HG02852 (cell line): ENCODE results near the gene CAV2.

Experiments
- ATAC-seq: cut with Tn5 transposase; IDR thresholded peaks from one replicate; pipeline ENCODE4 v1.9.1; 2021; ENCODE audit warnings: mild to moderate bottlenecking, moderate library complexity; ENCODE audit not compliant: unreplicated experiment

Gene CAV2

DNA sequence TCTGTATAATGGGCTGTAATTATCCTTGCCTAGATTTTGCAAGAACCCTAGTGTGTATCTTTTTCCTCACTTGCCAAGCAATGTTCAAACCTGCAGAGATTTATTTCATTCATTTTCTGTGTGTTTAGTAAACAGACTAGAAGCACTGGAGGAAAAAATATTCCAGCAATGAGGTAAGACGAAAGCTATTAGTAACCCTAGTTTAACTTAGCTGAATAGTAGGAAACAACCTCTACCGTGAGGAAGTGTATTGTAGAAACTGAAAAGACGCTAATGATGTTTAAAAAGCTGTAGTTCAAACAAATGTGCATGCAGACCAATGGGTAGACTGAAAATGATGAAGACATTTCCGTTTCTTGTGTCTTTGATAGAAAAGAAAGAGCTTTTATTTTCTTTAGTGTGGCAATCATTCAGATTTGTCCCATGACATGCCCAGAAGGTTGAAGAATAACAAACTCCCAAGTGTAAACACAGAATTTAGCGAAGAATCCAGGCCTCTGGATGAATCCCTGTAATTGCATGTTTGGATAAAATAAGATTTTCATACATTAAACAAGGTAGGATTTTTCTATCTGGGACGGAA is 46.0 kb downstream of the CAV2 start:
- no peak for ATAC-seq

DNA sequence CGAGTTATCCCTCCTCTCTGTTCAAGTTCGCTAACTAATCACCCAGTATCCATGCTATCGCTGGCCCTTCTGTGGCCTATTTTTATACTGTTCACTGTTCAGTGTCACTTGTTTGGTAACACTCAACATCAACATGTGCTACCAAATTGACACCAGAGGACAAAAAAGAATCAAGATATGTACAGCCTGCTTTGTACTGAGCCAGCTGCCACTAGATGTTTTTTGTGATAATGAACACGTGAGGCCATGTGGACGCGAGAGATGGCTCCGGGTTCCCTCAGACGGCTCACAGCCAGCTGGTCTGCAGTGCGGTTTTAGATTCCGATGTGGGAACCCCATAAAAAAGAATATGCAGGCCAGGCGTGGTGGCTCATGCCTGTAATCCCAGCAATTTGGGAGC is 46.5 kb downstream of the CAV2 start:
- ATAC-seq: no peak

DNA sequence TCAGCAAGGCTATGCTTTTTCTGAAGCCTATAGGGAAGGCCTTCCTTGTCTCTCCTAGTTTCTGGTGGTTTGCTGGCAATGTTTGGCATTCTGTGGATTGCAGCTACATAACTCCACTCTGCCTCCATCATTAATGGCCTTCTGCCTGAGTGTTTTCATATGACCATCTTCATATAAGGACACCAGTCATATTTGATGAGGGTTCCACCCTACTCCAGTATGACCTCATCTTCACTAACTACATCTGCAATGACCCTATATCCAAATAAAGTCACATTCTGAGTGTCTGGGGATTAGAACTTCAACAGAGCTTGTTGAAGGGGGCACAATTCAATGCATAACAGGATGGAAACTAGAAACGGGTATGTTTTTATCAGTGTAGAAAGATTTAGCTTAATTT is 47.4 kb downstream of the CAV2 start:
- ATAC-seq: no peak

DNA sequence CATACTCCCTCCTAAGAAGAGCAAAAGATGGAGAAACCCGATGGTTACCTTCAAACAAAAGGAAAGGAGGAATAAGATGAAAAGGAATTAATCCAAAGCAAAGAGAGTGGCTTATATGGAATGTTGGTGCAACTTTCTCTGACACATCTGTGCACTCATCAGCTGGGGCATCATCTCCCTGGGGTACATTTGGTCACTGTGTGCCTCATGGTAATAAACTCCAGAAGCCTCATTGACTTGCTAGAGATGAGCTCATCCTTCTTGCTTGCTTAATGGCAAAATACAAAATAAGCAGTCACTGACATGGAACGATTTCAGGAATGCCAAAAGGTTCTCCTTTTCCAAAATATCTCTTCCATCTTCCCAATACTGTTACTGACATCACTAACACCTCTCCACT is 47.8 kb downstream of the CAV2 start:
- no peak for ATAC-seq

DNA sequence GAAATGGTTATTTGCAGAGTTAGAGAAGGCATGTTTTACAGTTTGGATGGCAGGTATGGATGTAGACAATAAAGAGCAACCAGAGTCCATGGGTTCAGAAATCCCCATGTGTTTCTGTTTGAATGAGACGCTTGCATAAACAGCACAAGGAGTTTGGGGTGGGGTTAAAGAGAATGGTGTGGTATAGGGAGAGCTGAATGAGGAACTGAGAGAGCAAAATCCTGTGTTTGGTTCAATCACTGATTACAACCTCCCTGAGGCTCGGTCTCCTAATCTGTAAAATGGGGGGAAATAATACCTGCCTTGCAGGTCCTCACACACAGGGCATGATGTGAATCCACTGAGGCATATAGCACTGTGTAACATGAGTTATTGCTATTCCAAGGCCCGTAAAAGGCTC is 49.0 kb downstream of the CAV2 start:
- ATAC-seq: peak; percentile 95

DNA sequence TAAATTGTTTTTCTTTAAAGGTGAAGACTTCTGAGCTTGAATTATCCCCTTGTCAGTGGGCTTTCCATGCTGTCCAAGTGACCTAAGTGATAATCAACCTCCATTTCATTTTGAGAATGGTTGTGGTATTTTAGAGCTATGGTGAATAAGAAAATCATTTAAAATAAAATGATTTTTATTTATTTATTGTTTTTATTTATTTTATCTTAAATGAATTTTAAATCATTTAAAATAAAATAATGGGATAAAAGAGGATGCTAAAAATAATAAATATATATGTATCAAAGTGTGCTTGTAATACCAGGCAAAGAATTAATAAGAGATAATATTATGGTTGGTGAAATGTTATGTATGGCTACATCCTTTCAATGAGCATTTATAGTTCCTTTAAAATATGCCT is 49.8 kb downstream of the CAV2 start:
- no peak for ATAC-seq

DNA sequence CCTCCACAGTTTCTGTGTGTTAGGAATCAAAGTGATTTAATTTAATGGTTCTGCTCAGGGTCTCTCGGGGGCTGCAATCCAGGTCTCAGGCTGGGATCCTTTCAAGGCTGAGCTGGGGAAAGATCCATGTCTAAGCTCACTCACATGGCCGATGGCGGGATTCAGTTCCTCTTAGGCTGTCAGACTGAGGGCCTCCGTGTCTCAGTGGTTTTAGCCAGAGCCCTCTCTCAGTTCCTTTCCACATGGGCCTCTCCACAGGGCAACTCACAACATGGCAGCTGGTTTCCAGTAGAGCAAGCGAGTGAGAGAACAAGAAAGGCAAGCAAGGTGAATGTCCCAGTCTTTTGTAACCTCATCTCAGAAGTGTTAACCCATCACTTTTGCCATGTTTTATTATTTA is 52.2 kb downstream of the CAV2 start:
- no peak for ATAC-seq

DNA sequence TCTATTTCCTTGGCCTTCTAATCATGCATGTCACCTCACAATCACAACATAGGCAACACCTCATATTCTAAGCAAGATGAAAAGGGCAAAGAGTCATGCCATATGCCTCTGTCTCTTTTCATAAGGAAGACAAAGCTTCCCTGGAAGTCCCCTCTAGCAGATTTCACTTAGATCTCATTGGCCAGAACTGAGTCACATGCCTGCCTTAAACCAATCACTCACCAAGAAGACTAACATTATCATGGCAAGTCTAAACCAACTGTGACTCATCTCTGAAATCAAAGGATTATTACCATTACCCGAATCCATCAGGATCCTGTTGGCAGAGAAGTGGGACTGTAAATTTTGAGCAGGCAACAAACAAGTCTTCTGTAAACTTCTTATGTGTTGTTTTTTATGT is 53.1 kb downstream of the CAV2 start:
- no peak for ATAC-seq

DNA sequence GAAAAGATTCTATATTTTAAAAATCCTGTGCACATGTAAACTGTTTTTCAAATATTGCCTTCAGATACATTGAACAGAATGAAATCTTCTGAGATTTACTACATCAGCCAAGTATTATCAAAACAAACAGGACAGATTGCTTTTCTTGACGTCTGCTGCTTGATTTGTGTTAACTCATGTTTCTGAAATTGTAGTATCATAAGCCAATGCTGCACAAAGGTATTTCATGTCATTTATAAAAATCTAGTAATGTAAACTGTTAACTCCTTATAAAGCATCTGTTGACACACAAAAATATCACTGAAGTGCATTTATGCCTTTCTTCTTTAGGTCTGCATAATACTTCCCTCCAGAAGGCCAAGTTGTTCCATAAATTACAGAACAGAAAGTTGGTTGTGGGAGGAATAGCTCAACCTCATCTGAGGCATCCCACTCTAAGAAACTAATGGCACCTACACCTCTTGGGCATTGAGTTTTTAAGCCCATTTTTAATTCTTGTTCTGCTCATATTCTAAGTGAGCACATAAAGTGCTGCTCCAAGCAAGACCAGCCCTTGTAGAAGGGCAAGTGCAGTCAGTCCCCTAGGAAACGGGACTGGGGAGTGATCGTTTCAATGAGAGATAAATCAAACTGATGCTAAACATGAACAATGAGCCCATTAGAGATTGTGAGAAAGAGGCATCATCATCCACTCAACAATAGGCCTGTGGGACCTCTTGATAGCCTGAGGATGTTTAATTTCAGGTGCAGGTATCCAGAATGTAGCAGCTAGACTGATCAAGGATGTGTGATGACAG is 53.8 kb downstream of the CAV2 start:
- no peak for ATAC-seq

DNA sequence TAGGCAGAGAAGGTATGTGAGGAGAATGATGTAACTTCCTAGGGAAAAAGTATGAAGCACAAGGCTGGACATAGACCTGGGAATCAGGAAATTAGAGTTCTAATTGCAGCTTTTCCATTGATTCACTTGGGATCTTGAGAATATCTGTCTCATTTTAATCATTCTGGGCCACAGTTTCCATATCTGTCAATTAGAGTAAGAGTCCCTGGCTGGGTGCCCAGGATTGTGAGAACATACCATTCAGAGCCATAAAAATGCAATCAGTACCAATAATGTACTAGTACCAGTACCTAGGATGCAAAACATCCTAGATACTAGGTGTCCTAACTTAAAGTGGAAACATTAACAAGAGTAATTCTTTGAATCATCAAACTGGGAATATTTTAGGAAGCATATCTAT is 54.9 kb downstream of the CAV2 start:
- no peak for ATAC-seq

DNA sequence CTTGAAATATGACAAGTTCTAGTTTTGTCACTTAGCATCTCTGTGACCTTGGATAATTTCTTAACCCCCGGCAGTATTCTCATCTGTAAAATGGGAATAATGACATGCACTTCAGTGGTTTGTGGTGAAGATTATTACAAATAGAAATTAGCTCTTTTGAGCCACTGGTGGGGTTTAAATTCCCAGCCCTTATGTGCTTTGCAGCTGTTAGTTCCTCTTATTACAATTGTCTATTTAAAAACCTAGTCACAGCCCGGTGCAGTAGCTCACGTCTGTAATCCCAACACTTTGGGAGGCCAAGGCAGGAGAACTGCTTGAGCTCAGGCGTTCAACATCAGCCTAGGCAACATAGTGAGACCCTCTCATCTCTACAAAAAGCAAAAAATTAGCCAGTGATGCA is 55.4 kb downstream of the CAV2 start:
- no peak for ATAC-seq

DNA sequence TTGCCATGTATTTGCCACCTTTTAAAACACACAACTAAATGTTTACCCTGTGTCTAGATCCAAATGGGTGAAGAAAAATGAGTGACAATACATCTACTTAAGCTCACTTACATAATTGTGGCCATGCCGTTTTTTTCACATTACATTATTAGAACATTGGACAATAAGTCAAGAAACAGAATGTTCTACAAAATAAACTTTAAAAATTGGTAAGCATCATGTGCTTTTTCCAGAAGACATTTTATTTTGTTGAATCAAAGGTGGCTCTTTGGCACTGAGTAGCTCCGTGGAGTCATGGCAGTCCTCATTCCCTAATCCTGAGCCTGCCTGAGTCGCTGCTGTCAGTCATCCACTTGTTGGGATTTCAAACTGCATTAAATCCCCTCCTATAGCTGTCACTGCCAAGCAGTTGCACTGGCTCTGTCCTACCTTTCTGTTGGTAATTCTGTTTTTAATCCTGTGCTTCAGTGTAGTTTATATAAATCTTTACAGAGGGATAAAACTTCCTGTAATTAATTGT is 57.6 kb downstream of the CAV2 start:
- no peak for ATAC-seq

DNA sequence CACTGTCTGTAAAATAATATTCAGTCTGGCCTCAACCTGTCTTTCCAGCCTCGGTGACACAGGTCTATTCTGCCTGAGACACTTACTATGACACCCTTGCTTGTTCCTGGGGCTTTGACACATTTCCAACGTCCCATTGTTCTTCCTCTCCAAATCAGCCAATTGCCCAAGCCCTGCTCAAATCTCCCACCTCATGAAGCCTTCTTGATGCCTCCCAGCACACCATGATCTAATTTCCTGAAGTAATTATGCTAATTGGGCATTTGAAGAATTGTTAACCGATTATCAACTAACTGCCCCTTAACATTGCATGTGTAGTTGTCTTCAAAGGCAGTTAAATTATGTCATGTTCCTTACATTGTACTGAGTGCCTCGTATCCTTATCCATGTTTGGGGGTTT is 58.4 kb downstream of the CAV2 start:
- ATAC-seq: no peak
